ENCODE results near the gene RAB25.

The RAB25 gene

GRCh38 chr1:156096640-156097391, 35.9 kb downstream of the RAB25 start:
- peak; percentile 97 for TF ChIP-seq CTCF (IDR thresholded peaks at IDR 0.05; ENCODE audit: borderline replicate concordance, insufficient read depth, low read depth, low read length)
- H3K4me3 ChIP-seq (ENCODE audit: low read depth, low read length) = no peak overlapping the region

GRCh38 chr1:156097499-156098178, 36.7 kb downstream of the RAB25 start:
- H3K4me3 ChIP-seq (ENCODE audit: low read depth, low read length) = no peak overlapping the region
- TF ChIP-seq CTCF (IDR thresholded peaks at IDR 0.05; ENCODE audit: borderline replicate concordance, insufficient read depth, low read depth, low read length) = no peak

GRCh38 chr1:156098784-156099183, 37.8 kb downstream of the RAB25 start:
- TF ChIP-seq CTCF (IDR thresholded peaks at IDR 0.05; ENCODE audit: borderline replicate concordance, insufficient read depth, low read depth, low read length) = no peak
- H3K4me3 ChIP-seq (ENCODE audit: low read depth, low read length) = no peak overlapping the region

- TF ChIP-seq CTCF (IDR thresholded peaks at IDR 0.05; ENCODE audit: borderline replicate concordance, insufficient read depth, low read depth, low read length) = no peak
- no peak overlapping the region for H3K4me3 ChIP-seq (ENCODE audit: low read depth, low read length)
Observed at GRCh38 chr1:156099282-156099681, 38.3 kb downstream of the RAB25 start.

GRCh38 chr1:156100205-156100995, 39.4 kb downstream of the RAB25 start:
- TF ChIP-seq CTCF (IDR thresholded peaks at IDR 0.05; ENCODE audit: borderline replicate concordance, insufficient read depth, low read depth, low read length) = no peak

GRCh38 chr1:156101880-156102279, 40.9 kb downstream of the RAB25 start:
- no peak overlapping the region for H3K4me3 ChIP-seq (ENCODE audit: low read depth, low read length)
- TF ChIP-seq CTCF (IDR thresholded peaks at IDR 0.05; ENCODE audit: borderline replicate concordance, insufficient read depth, low read depth, low read length) = no peak

More at GRCh38 chr1:156100205-156100995, 39.4 kb downstream of the RAB25 start:
- H3K4me3 ChIP-seq (ENCODE audit: low read depth, low read length) = no peak overlapping the region
